Embryonic facial prominence (tissue), 1 donor: ENCODE results near the gene FCMR.

Experiments used
- DNase-seq: peaks from one replicate; pipeline ENCODE4 v3.0.0-alpha.2; 2016; ENCODE audit errors: extremely low spot score

The FCMR gene

GRCh38 chr1:206921772-206922265 is at the start of gene FCMR:
Gene FCMR, minus strand, starts transcription at chr1:206921941. Its CDS starts 87 bp downstream, at chr1:206921854.
- no peak for DNase-seq

- no peak for DNase-seq
These were observed 49.4 kb upstream of the FCMR start for GRCh38 chr1:206971029-206971655.

GRCh38 chr1:206970446-206970845 is 48.7 kb upstream of the FCMR start, which contains the start of gene FCAMR:
Gene FCAMR, minus strand, starts transcription at chr1:206970460. Its CDS starts 335 bp downstream, at chr1:206970125.
- no peak for DNase-seq

- DNase-seq = no peak
These were observed 47.3 kb upstream of the FCMR start for GRCh38 chr1:206969090-206969489.

- DNase-seq = no peak
These were observed 45.5 kb upstream of the FCMR start for GRCh38 chr1:206967096-206967849.

- no peak for DNase-seq
These were observed 44.0 kb upstream of the FCMR start for GRCh38 chr1:206965781-206966180.

GRCh38 chr1:206963740-206964139 is 42.0 kb upstream of the FCMR start:
- DNase-seq = no peak

- no peak for DNase-seq
These were observed 41.5 kb upstream of the FCMR start for GRCh38 chr1:206963119-206963712.

GRCh38 chr1:206962272-206962671 is 40.5 kb upstream of the FCMR start:
- DNase-seq = no peak

- DNase-seq = no peak
These were observed 39.9 kb upstream of the FCMR start for GRCh38 chr1:206961668-206962067.

GRCh38 chr1:206960676-206961386 is 39.1 kb upstream of the FCMR start:
- DNase-seq = no peak

GRCh38 chr1:206958144-206958543 is 36.4 kb upstream of the FCMR start:
- DNase-seq = no peak

GRCh38 chr1:206957639-206958038 is 35.9 kb upstream of the FCMR start:
- DNase-seq = no peak

GRCh38 chr1:206955476-206956451 is 34.0 kb upstream of the FCMR start:
- no peak for DNase-seq

- DNase-seq = no peak
These were observed 33.0 kb upstream of the FCMR start for GRCh38 chr1:206954459-206955342.

- DNase-seq = no peak
These were observed 31.9 kb upstream of the FCMR start for GRCh38 chr1:206953626-206954025.

GRCh38 chr1:206953126-206953525 is 31.4 kb upstream of the FCMR start:
- DNase-seq = no peak

GRCh38 chr1:206952171-206952570 is 30.4 kb upstream of the FCMR start:
- no peak for DNase-seq

- DNase-seq = no peak
These were observed 29.8 kb upstream of the FCMR start for GRCh38 chr1:206951318-206952100.
